HG03135 (cell line): ENCODE data around the gene RAMP3.
"Not testable (repeated sequence)": the region's sequence is repeated elsewhere in the genome, so short reads cannot be mapped to it uniquely, and the experiment has no call there.

Experiments used
- ATAC-seq: cut with Tn5 transposase; IDR thresholded peaks from one replicate; pipeline ENCODE4 v1.9.1; 2021; ENCODE audit warnings: mild to moderate bottlenecking, moderate library complexity; ENCODE audit not compliant: unreplicated experiment

The RAMP3 gene

GRCh38 chr7:45157653-45158401, at the start of gene RAMP3:
Gene RAMP3, plus strand, starts transcription at chr7:45157791. Its CDS starts 38 bp downstream, at chr7:45157829.
- no peak for ATAC-seq

GRCh38 chr7:45108863-45109262, 48.7 kb upstream of the RAMP3 start:
- no peak for ATAC-seq

- ATAC-seq: peak; percentile 94
Observed at GRCh38 chr7:45111298-45112223, 46.0 kb upstream of the RAMP3 start, which contains the start of gene TBRG4. Gene TBRG4, minus strand, starts transcription at chr7:45111697. Its CDS starts 2,460 bp downstream, at chr7:45109237.

- ATAC-seq: no peak
Observed at GRCh38 chr7:45112648-45113047, 44.9 kb upstream of the RAMP3 start.

GRCh38 chr7:45114257-45114656, 43.3 kb upstream of the RAMP3 start:
- not testable (repeated sequence) for ATAC-seq

GRCh38 chr7:45114926-45115325, 42.7 kb upstream of the RAMP3 start:
- ATAC-seq: no peak

- no peak for ATAC-seq
Observed at GRCh38 chr7:45116048-45116447, 41.5 kb upstream of the RAMP3 start.

- no peak for ATAC-seq
Observed at GRCh38 chr7:45117582-45117981, 40.0 kb upstream of the RAMP3 start.

GRCh38 chr7:45118292-45118691, 39.3 kb upstream of the RAMP3 start:
- ATAC-seq: no peak

GRCh38 chr7:45118889-45119331, 38.7 kb upstream of the RAMP3 start:
- no peak for ATAC-seq

GRCh38 chr7:45119550-45119949, 38.0 kb upstream of the RAMP3 start:
- no peak for ATAC-seq

- no peak for ATAC-seq
Observed at GRCh38 chr7:45122975-45123860, 34.4 kb upstream of the RAMP3 start.

GRCh38 chr7:45123913-45124710, 33.5 kb upstream of the RAMP3 start:
- no peak for ATAC-seq

- ATAC-seq: no peak
Observed at GRCh38 chr7:45125193-45125904, 32.2 kb upstream of the RAMP3 start.

- no peak for ATAC-seq
Observed at GRCh38 chr7:45126201-45126600, 31.4 kb upstream of the RAMP3 start.

GRCh38 chr7:45126920-45127319, 30.7 kb upstream of the RAMP3 start:
- ATAC-seq: no peak

GRCh38 chr7:45129181-45129800, 28.3 kb upstream of the RAMP3 start:
- ATAC-seq: no peak

- no peak for ATAC-seq
Observed at GRCh38 chr7:45129906-45130305, 27.7 kb upstream of the RAMP3 start.

GRCh38 chr7:45130910-45131309, 26.7 kb upstream of the RAMP3 start:
- no peak for ATAC-seq
